GM23248 (cell line): ENCODE measurements around the gene TIMP4. TPM values are rescaled to one million over a fixed set of nuclear protein-coding genes. Genes with fewer than 3 reads are reported as not detected.

ENCODE experiments used
- DNase-seq: peaks from one replicate; pipeline ENCODE4 v3.0.0-alpha.2; 2015
- H2AFZ ChIP-seq: fragments of 200-600 bp; sonication (generic); 2 replicates; pipeline ENCODE4 v1.6.1; 2016; ENCODE audit warnings: antibody characterized with exemption
- H3F3A ChIP-seq: fragments of 200-600 bp; sonication (generic); 2 replicates; pipeline ENCODE4 v1.6.1; 2016; ENCODE audit warnings: mild to moderate bottlenecking, antibody characterized with exemption, mixed run types; ENCODE audit not compliant: insufficient read depth
- H3K27ac ChIP-seq: fragments of 200-600 bp; sonication (generic); 2 replicates; pipeline ENCODE4 v1.5.1; 2016; ENCODE audit warnings: mild to moderate bottlenecking
- H3K27me3 ChIP-seq: fragments of 200-600 bp; sonication (generic); replicated peaks from 2 replicates; pipeline ENCODE4 v1.6.1; 2016; ENCODE audit warnings: mild to moderate bottlenecking; ENCODE audit not compliant: insufficient read depth
- H3K36me3 ChIP-seq: fragments of 200-600 bp; sonication (generic); 2 replicates; pipeline ENCODE4 v1.6.1; 2016; ENCODE audit warnings: low read depth, mild to moderate bottlenecking
- H3K4me1 ChIP-seq: fragments of 200-600 bp; sonication (generic); 2 replicates; pipeline ENCODE4 v1.6.1; 2016; ENCODE audit warnings: mild to moderate bottlenecking; ENCODE audit not compliant: insufficient read depth
- H3K4me2 ChIP-seq: fragments of 200-600 bp; sonication (generic); one replicate; pipeline ENCODE4 v1.6.1; 2016; ENCODE audit warnings: mild to moderate bottlenecking; ENCODE audit not compliant: unreplicated experiment
- H3K4me3 ChIP-seq: fragments of 200-600 bp; sonication (generic); 2 replicates; pipeline ENCODE4 v1.5.1; 2016; ENCODE audit warnings: mild to moderate bottlenecking
- H3K79me2 ChIP-seq: fragments of 200-600 bp; sonication (generic); 2 replicates; pipeline ENCODE4 v1.6.1; 2016; ENCODE audit warnings: mild to moderate bottlenecking; ENCODE audit not compliant: insufficient read depth
- H3K9ac ChIP-seq: fragments of 200-600 bp; sonication (generic); 2 replicates; pipeline ENCODE4 v1.6.1; 2016; ENCODE audit warnings: mild to moderate bottlenecking
- H3K9me2 ChIP-seq: fragments of 200-600 bp; sonication (generic); 2 replicates; pipeline ENCODE4 v1.6.1; 2016; ENCODE audit warnings: mixed run types, mild to moderate bottlenecking, moderate library complexity; ENCODE audit not compliant: insufficient read depth
- H3K9me3 ChIP-seq: fragments of 200-600 bp; sonication (generic); one replicate; pipeline ENCODE4 v1.6.1; 2017; ENCODE audit warnings: low read depth
- H4K20me1 ChIP-seq: fragments of 200-600 bp; sonication (generic); 2 replicates; pipeline ENCODE4 v1.6.0; 2016; ENCODE audit not compliant: insufficient read depth
- EZH2 ChIP-seq: fragments of 200-600 bp; sonication (generic); IDR thresholded peaks from 2 replicates; pipeline ENCODE4 v1.6.1; 2018; ENCODE audit warnings: antibody characterized with exemption, mild to moderate bottlenecking; ENCODE audit not compliant: insufficient read depth, poor library complexity, severe bottlenecking
- EZH2phosphoT487 ChIP-seq: fragments of 200-600 bp; sonication (generic); IDR thresholded peaks from 2 replicates; pipeline ENCODE4 v1.6.1; 2018; ENCODE audit warnings: antibody characterized with exemption, moderate library complexity, mild to moderate bottlenecking, low read depth; ENCODE audit not compliant: insufficient read depth
- WGBS, 2 experiments: methylation state at CpG; one replicate each; pipeline ENCODE4 v1.1.6; 2015 to 2017; ENCODE audit warnings: low lambda C conversion rate in 2 of 2, low coverage in 1 of 2; ENCODE audit errors: missing lambda C conversion rate in 2 of 2; 5-methylcytosine and 5-hydroxymethylcytosine counted together
- in situ Hi-C: fragments of 300-500 bp; cut with MboI; formaldehyde crosslinking; loops from 2 replicates; pipeline ENCODE4 v1.15.0; 2020
- polyA plus RNA-seq: library from polyadenylated mRNA; unstranded; fragments of >200 nt; fragmentation: Nextera tagmentation; extraction: Ambion mirVana; gene quantifications from 2 replicates; pipeline ENCODE4 v1.2.1, GENCODE V29; 2016
- total RNA-seq: library from RNA; depleted of rRNA; stranded (reverse); fragments of >200 nt; shearing (Covaris generic); gene quantifications from 2 replicates; pipeline ENCODE4 v1.2.3, GENCODE V29; 2014

TIMP4 gene
- total and polyA plus RNA-seq, 2 experiments from 2014 or later: 0.54 TPM; not detected in 1

DNA sequence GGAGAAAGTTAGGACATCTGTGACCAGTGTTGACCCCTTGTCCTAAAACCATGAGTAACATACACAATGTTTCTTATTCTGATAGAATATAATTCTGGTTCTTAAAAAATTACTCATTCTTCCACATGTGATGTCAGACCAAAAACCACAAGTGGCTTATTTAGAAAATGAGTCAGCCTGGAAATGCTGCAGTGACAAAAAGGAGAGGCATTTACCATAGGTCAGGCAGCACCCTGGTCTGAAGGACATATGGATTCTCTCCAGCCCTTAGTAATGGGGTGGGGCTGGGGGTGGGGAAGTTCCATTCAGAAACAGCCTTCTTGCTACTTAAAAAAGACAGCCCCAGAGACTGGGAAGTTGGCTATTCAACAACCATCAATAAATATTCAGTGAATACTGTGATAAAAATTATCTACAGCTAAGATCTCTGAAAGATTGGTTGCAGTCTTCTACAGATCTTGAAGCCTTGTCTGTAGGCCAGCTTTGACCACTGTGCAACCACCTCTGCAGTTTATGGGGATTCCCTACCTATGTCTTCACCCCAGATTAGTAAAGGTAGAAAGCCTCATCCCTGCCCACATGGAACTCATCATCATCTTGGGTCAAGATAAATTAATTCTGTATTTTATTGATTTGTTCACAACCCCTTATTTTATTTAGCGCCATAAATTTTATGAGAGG lies 34.9 kb upstream of the TIMP4 start:
- H3K9ac ChIP-seq: peak overlapping the region; percentile 49
- peak overlapping the region; percentile 80 for H3K27ac ChIP-seq
- DNase-seq: peak; percentile 98
- TF ChIP-seq EZH2 (no peak), EZH2phosphoT487 (no peak)
- H3K36me3 ChIP-seq: no peaks in the 10 kb centered on the region
- H3K79me2 ChIP-seq: no peaks in the 10 kb centered on the region
- H3F3A ChIP-seq: peaks cover 23% of the 10 kb centered on the region
- H3K27me3 ChIP-seq: no peaks in the 10 kb centered on the region
- 100% methylated on average over 1 of the region's 1 CpG for whole genome bisulfite sequencing, 2 experiments
- peak overlapping the region; percentile 24 for H3K4me3 ChIP-seq
- no peaks in the 10 kb centered on the region for H3K9me3 ChIP-seq
- peak overlapping the region; percentile 75 for H3K4me2 ChIP-seq
- in situ Hi-C loops: no loop called here
- H4K20me1 ChIP-seq: no peaks in the 10 kb centered on the region
- no peaks in the 10 kb centered on the region for H3K9me2 ChIP-seq
- H3K4me1 ChIP-seq: peaks cover 32% of the 10 kb centered on the region
- H2AFZ ChIP-seq: no peak overlapping the region

GRCh38 chr3:12192655-12193484 lies 34.2 kb upstream of the TIMP4 start:
- H3K4me2 ChIP-seq: peak overlapping the region; percentile 29
- no peak for DNase-seq
- H3F3A ChIP-seq: peaks cover 23% of the 10 kb centered on the region
- no peak for TF ChIP-seq EZH2phosphoT487
- no peaks in the 10 kb centered on the region for H3K79me2 ChIP-seq
- no peak overlapping the region for H2AFZ ChIP-seq
- no peaks in the 10 kb centered on the region for H3K27me3 ChIP-seq
- no peaks in the 10 kb centered on the region for H4K20me1 ChIP-seq
- H3K27ac ChIP-seq: peak overlapping the region; percentile 53
- in situ Hi-C loops: no loop called here
- no peaks in the 10 kb centered on the region for H3K9me2 ChIP-seq
- no peaks in the 10 kb centered on the region for H3K9me3 ChIP-seq
- H3K4me1 ChIP-seq: peaks cover 37% of the 10 kb centered on the region
- H3K36me3 ChIP-seq: no peaks in the 10 kb centered on the region
- WGBS, 2 experiments: 83 to 84% methylated on average over 3 of the region's 3 CpGs
- no peak overlapping the region for H3K4me3 ChIP-seq
- no peak overlapping the region for H3K9ac ChIP-seq

- no peak overlapping the region for H3K27ac ChIP-seq
- no peaks in the 10 kb centered on the region for H3K9me3 ChIP-seq
- H2AFZ ChIP-seq: no peak overlapping the region
- no peaks in the 10 kb centered on the region for H3K79me2 ChIP-seq
- TF ChIP-seq EZH2 (no peak), EZH2phosphoT487 (no peak)
- H3K4me2 ChIP-seq: no peak overlapping the region
- H3K36me3 ChIP-seq: no peaks in the 10 kb centered on the region
- peaks cover 30% of the 10 kb centered on the region for H3F3A ChIP-seq
- DNase-seq: no peak
- H3K9me2 ChIP-seq: no peaks in the 10 kb centered on the region
- H3K9ac ChIP-seq: no peak overlapping the region
- no peak overlapping the region for H3K4me3 ChIP-seq
- WGBS, 2 experiments: 96 to 99% methylated on average over 8 of the region's 8 CpGs
- peaks cover 44% of the 10 kb centered on the region for H3K4me1 ChIP-seq
- H3K27me3 ChIP-seq: no peaks in the 10 kb centered on the region
- no peaks in the 10 kb centered on the region for H4K20me1 ChIP-seq
- in situ Hi-C loops: no loop called here
Measured at GRCh38 chr3:12192173-12192572, 33.5 kb upstream of the TIMP4 start.

DNA sequence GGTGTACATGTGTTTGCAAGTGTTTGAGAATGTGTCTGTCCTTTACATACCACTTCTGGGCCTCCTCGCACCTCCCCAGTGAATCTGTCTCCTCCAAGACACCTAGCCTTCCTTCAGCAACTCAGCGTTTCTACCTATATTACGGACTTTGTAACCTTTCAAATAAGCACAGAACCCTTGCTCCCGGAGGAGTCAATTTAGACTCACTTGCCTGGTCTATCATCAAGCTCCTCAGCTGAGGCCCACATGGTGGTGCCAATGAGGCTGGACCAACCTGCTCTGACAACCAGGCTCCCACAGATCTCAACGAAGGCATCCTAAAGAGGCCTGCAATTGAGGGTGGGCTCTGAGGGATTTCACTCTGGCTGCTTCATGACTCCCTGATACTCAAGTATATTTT lies 32.8 kb upstream of the TIMP4 start:
- H3K4me1 ChIP-seq: peaks cover 48% of the 10 kb centered on the region
- H3K9me3 ChIP-seq: no peaks in the 10 kb centered on the region
- DNase-seq: no peak
- WGBS, 2 experiments: 98 to 99% methylated on average over 5 of the region's 5 CpGs
- peaks cover 32% of the 10 kb centered on the region for H3F3A ChIP-seq
- no peak for TF ChIP-seq EZH2phosphoT487
- no peak for TF ChIP-seq EZH2
- H3K4me3 ChIP-seq: no peak overlapping the region
- in situ Hi-C loops: no loop called here
- H3K4me2 ChIP-seq: no peak overlapping the region
- no peaks in the 10 kb centered on the region for H3K36me3 ChIP-seq
- H3K79me2 ChIP-seq: no peaks in the 10 kb centered on the region
- H4K20me1 ChIP-seq: no peaks in the 10 kb centered on the region
- no peaks in the 10 kb centered on the region for H3K27me3 ChIP-seq
- H3K9me2 ChIP-seq: no peaks in the 10 kb centered on the region
- H3K27ac ChIP-seq: no peak overlapping the region
- H3K9ac ChIP-seq: no peak overlapping the region
- no peak overlapping the region for H2AFZ ChIP-seq
